ENCODE measurements around the gene KRTAP5-5. TPM values are rescaled to one million over a fixed set of nuclear protein-coding genes. Genes with fewer than 3 reads are reported as not detected.
"Not testable (repeated sequence)": the region's sequence is repeated elsewhere in the genome, so short reads cannot be mapped to it uniquely, and the experiment has no call there.

The KRTAP5-5 gene
- total and polyA plus RNA-seq, 2 donors from 2014 or later, result not detected

DNA sequence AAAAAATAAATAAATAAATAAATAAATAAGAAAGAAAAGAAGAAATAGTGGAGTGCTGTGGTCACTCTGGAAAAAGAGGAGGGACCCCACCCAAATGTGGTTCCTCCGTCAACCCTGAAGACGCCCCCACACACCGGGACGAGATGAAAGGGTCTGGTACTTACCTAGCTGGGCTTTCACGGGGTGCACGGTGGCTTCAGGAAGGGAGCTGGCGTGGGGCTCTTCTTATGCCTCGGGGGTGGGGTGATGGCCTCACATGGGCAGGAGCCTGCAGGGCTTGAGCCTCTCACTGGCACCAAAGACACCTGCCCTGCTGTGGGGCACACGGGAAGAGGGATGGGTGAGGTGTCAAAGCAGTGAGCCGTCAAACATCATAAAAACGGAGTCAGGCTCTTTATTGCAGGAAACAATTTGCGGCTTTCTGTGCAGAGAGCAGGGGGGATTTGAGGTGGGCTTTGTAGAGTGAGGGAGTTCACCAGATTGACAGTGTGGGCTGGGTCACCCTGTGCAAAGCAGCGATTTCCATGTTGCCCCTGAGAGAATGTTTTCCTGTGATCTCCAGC, 39.4 kb downstream of the KRTAP5-5 start:
- no peaks in the 10 kb centered on the region for H3K9me3 ChIP-seq (ENCODE audit: control insufficient read depth in 2 of 3, insufficient read depth in 1 of 3, low read length in 3 of 3)
- FAIRE-seq, result no peak
- H3K27ac ChIP-seq (ENCODE audit: low read depth in 2 of 2, low read length in 2 of 2), result no peak overlapping the region
- peaks cover 0 to 3% (median 0%) of the 10 kb centered on the region in 3 donors for H3K4me1 ChIP-seq (ENCODE audit: control insufficient read depth in 2 of 3, insufficient read depth in 2 of 3, low read depth in 1 of 3, low read length in 3 of 3)
- H3K36me3 ChIP-seq (ENCODE audit: control insufficient read depth in 2 of 3, insufficient read depth in 3 of 3, low read length in 3 of 3), result no peaks in the 10 kb centered on the region
- no peaks in the 10 kb centered on the region for H3K27me3 ChIP-seq (ENCODE audit: control insufficient read depth, insufficient read depth, low read length)
- no peak for DNase-seq
- H3K4me3 ChIP-seq (ENCODE audit: low read length in 3 of 3), result no peak overlapping the region
- TF ChIP-seq, protein P1, sequence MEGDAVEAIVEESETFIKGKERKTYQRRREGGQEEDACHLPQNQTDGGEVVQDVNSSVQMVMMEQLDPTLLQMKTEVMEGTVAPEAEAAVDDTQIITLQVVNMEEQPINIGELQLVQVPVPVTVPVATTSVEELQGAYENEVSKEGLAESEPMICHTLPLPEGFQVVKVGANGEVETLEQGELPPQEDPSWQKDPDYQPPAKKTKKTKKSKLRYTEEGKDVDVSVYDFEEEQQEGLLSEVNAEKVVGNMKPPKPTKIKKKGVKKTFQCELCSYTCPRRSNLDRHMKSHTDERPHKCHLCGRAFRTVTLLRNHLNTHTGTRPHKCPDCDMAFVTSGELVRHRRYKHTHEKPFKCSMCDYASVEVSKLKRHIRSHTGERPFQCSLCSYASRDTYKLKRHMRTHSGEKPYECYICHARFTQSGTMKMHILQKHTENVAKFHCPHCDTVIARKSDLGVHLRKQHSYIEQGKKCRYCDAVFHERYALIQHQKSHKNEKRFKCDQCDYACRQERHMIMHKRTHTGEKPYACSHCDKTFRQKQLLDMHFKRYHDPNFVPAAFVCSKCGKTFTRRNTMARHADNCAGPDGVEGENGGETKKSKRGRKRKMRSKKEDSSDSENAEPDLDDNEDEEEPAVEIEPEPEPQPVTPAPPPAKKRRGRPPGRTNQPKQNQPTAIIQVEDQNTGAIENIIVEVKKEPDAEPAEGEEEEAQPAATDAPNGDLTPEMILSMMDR (IDR thresholded peaks at IDR 0.05; ENCODE audit: borderline replicate concordance, extremely low read depth, insufficient read depth), result no peak
- H3K9ac ChIP-seq (ENCODE audit: low read length in 3 of 3), result no peak overlapping the region
- intact Hi-C loops (cut with DNase I), result no loop called here

DNA sequence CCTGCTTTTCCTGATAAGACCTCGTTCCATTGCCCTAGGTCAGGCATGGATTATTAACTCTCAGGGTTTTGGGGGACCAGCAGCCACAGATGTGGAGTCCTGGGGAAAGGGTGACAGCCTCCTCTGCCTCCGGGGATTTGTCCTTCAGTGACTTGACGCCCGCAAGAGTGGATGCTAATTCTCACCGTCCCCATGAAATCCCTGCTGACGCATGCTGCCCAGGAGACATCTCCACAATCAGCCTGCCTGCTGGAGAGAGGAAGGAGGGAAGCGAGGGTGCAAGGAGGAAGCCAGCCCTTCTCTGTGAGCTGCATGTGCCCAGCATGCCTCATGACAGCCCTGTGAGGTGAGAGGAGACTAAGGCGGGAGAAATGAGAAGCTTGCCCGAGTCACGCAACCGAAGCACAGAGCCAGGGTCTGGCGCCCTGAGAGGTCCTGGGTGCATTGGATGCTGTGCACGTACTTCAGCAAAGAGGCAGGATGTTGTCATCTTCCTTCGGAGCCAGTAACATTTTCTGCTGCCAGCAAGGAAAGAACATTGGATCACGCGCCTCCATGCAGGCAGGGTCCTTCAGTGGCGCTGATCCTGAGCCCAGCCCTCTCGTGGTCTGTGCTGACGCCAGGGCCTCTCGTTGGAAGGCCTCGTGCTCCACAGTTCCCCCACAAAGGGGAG, 40.1 kb downstream of the KRTAP5-5 start:
- FAIRE-seq, result no peak
- Histone ChIP-seq H3K4me1 (ENCODE audit: control insufficient read depth in 2 of 3, insufficient read depth in 2 of 3, low read depth in 1 of 3, low read length in 3 of 3) (peaks cover 0 to 3% (median 0%) of the 10 kb centered on the region in 3 donors), H3K9me3 (ENCODE audit: control insufficient read depth in 2 of 3, insufficient read depth in 1 of 3, low read length in 3 of 3) (no peaks in the 10 kb centered on the region), H3K4me3 (ENCODE audit: low read length in 3 of 3) (no peak overlapping the region), H3K9ac (ENCODE audit: low read length in 3 of 3) (no peak overlapping the region), H3K36me3 (ENCODE audit: control insufficient read depth in 2 of 3, insufficient read depth in 3 of 3, low read length in 3 of 3) (no peaks in the 10 kb centered on the region), H3K27ac (ENCODE audit: low read depth in 2 of 2, low read length in 2 of 2) (no peak overlapping the region), H3K27me3 (ENCODE audit: control insufficient read depth, insufficient read depth, low read length) (no peaks in the 10 kb centered on the region)
- intact Hi-C loops (cut with DNase I), result no loop called here
- no peak for DNase-seq
- TF ChIP-seq, protein P1 (IDR thresholded peaks at IDR 0.05; ENCODE audit: borderline replicate concordance, extremely low read depth, insufficient read depth), result no peak

DNA sequence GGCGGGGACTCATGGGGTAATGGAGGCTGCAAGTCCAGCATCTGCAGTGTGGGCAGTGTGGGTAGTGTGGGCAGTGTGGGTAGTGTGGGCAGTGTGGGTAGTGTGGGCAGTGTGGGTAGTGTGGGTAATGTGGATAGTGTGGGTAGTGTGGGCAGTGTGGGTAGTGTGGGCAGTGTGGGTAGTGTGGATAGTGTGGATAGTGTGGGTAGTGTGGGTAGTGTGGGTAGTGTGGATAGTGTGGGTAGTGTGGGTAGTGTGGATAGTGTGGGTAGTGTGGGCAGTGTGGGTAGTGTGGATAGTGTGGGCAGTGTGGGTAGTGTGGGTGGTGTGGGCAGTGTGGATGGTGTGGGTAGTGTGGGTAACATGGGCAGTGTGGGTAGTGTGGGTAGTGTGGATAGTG, 40.9 kb downstream of the KRTAP5-5 start:
- H3K4me1 ChIP-seq (ENCODE audit: control insufficient read depth in 2 of 3, insufficient read depth in 2 of 3, low read depth in 1 of 3, low read length in 3 of 3); H3K9ac ChIP-seq (ENCODE audit: low read length in 3 of 3); intact Hi-C loops (cut with DNase I); H3K36me3 ChIP-seq (ENCODE audit: control insufficient read depth in 2 of 3, insufficient read depth in 3 of 3, low read length in 3 of 3); H3K27me3 ChIP-seq (ENCODE audit: control insufficient read depth, insufficient read depth, low read length); DNase-seq; H3K4me3 ChIP-seq (ENCODE audit: low read length in 3 of 3); H3K9me3 ChIP-seq (ENCODE audit: control insufficient read depth in 2 of 3, insufficient read depth in 1 of 3, low read length in 3 of 3); H3K27ac ChIP-seq (ENCODE audit: low read depth in 2 of 2, low read length in 2 of 2): not testable (repeated sequence)
- FAIRE-seq, result peak; percentile 76

DNA sequence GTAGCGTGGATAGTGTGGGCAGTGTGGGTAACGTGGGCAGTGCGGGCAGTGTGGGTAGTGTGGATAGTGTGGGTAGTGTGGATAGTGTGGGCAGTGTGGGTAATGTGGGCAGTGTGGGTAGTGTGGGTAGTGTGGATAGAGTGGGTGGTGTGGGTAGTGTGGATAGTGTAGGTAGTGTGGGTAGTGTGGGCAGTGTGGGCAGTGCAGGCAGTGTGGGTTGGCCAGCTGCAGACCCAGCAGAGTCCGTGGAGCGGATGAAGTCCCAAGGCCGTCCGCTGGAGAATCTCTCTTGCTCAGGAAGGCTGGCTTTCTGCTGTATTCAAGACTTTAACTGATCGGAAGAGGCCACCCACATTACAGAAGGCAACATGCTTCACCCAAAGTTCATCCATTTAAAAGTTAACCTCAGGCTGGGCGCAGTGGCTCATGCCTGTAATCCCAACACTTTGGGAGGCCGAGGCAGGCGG, 41.4 kb downstream of the KRTAP5-5 start:
- Histone ChIP-seq H3K4me3 (ENCODE audit: low read length in 3 of 3) (no peak overlapping the region), H3K4me1 (ENCODE audit: control insufficient read depth in 2 of 3, insufficient read depth in 2 of 3, low read depth in 1 of 3, low read length in 3 of 3) (peaks cover 0 to 3% (median 0%) of the 10 kb centered on the region in 3 donors), H3K27me3 (ENCODE audit: control insufficient read depth, insufficient read depth, low read length) (no peaks in the 10 kb centered on the region), H3K27ac (ENCODE audit: low read depth in 2 of 2, low read length in 2 of 2) (no peak overlapping the region), H3K36me3 (ENCODE audit: control insufficient read depth in 2 of 3, insufficient read depth in 3 of 3, low read length in 3 of 3) (no peaks in the 10 kb centered on the region), H3K9me3 (ENCODE audit: control insufficient read depth in 2 of 3, insufficient read depth in 1 of 3, low read length in 3 of 3) (no peaks in the 10 kb centered on the region), H3K9ac (ENCODE audit: low read length in 3 of 3) (no peak overlapping the region)
- FAIRE-seq, result no peak
- TF ChIP-seq, protein P1 (IDR thresholded peaks at IDR 0.05; ENCODE audit: borderline replicate concordance, extremely low read depth, insufficient read depth), result no peak
- intact Hi-C loops (cut with DNase I), result no loop called here
- DNase-seq, result no peak

Data from kidney (tissue), 14 donors.